ENCODE results near the gene KCNG4.

Gene KCNG4

DNA sequence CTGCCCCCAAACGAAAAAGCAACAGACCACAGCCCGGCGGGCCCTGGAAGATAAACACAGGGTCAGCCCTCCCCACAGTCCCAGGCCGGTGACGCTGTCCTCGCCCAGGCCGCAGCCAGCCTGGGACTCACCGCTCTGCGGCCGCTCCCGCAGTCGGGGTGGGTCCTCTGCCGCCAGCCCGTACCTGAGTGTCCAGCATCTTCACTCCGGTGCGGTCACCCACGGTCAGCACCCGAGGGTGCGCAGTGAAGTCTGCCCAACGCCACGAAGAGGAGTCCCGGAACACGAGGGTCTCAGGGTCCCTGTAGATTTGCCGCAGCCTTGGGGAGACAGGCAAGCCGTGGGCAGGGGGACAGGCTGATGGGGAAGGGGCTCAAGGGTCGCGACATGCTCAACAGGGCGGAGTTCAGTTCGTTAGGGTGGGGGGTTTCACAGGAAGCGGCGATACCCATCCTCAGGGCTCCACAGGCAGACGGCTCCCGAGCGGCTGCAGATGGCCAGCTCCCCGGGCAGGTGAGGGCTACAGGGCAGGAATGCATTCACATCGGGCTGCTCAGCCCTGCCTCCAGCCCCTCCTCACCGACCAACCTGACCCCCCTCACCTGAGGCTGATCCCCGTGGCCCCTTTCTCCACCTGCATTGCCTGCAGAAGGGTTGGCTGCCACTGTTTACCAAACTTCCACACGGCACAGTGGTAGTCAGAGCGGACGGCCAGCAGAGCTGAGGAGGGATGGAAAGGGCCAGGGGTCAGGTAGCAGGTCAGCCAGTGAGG, 58.5 kb downstream of the KCNG4 start:
- no peak for DNase-seq

DNA sequence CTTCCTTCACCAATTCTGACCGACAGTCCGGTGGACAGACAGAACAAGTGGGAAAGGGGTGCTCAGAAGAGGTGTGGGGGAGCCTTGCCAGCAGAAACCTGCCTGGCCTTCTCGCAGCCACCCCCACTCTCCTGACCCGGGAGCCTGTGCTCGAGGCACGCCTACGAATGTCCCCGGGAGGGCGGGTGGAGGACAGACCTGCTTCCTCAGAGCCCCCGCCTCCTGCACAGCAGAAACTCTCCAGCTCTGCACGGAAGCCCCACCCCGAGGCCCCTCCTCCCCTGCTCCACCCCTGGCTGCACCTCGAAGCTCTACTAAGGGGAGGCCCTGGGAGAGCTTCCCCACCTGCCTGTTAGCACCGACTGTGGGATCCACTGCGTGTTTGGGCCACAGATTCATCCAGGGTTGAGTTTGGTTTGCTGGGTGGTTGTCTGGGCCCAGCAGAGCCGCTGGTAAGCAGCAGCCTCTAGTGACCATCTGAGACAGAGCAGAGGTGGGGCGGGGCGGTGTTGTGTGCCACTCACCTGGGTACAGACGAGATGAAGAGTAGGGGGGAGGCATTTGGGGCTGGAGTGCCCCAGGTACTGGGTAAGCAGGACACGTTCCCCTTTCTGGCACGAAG, 59.2 kb downstream of the KCNG4 start:
- no peak for DNase-seq

DNA sequence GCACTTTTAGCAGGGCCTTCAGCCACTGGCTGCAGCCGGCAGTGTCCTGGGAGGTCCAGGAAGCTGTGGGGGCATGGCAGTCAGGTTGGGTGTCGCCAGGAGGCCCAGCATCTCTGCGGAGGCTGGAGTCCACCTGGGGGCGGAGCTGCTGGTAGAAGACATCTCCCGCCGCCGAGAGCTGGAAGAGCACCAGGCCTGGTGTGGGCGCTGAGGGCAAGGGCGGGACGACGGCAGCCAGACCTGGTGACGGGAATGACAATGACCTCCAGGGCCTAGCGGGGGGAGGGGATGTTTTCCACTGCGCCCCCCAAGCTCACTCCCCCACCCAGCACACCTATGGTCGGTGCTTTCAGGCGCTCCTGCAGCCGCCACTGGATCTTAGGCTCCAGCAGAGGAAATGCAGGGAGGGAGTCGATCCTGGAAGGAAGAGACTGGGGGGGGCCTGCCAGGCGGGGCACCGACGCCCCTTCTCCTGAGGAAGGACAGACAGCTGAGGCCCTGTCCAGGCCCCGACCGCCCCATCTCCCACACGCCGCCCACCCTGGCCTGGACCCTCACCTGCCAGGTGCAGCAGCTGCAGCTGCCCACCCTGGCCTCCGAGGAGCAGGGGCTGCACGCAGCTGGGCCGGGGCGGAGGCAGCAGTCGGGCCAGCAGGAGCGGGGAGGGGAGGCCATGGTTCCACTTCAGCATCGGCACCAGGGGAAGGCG, 60.0 kb downstream of the KCNG4 start:
- DNase-seq = no peak

GRCh38 chr16:84178892-84179611, 60.8 kb downstream of the KCNG4 start:
- no peak for DNase-seq

DNA sequence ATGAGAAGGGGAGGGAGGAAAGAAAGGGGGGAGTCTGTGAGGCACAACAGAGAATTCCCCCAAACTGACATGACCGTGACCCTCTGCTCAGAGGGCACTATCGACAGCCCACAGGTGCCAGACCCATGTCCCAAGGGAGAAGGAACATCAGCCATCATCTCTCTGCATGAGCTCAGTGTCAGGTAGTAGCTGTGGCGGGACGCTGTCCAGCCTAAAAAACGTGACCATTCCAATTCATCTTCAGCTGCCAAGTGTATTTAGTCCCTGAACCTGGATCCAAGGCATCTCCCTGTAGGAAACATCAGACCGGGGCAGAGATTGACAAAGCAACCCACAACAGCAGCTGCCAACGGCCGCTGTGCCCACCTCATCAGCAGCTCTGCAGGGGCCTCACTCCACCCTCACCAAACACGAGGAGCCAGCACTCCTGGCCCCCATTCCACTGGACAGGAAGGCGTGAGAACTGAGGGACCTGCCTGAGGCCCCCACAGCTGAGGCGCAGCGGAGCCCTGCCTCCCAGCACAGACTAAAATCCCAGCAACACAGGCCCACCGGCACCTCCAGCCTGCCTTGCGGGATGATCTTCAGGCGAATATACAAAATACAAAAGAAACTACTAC, 61.6 kb downstream of the KCNG4 start:
- DNase-seq = no peak

DNA sequence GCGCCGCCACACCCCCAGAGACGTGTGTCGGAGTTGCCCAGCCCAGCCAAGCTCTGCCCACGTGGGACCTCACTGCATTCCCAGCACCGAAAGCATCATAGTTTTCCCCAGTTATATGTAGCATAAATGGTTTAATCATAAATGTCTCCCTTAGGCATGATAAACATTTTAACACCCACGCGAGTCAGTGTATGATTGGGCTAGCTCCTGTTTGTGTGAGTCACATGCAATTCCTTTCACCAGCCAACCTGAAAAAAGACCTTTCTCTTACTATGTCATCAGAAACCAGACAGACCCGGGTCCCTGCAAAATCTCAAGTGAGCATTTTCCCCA, 62.1 kb downstream of the KCNG4 start:
- DNase-seq = no peak

DNA sequence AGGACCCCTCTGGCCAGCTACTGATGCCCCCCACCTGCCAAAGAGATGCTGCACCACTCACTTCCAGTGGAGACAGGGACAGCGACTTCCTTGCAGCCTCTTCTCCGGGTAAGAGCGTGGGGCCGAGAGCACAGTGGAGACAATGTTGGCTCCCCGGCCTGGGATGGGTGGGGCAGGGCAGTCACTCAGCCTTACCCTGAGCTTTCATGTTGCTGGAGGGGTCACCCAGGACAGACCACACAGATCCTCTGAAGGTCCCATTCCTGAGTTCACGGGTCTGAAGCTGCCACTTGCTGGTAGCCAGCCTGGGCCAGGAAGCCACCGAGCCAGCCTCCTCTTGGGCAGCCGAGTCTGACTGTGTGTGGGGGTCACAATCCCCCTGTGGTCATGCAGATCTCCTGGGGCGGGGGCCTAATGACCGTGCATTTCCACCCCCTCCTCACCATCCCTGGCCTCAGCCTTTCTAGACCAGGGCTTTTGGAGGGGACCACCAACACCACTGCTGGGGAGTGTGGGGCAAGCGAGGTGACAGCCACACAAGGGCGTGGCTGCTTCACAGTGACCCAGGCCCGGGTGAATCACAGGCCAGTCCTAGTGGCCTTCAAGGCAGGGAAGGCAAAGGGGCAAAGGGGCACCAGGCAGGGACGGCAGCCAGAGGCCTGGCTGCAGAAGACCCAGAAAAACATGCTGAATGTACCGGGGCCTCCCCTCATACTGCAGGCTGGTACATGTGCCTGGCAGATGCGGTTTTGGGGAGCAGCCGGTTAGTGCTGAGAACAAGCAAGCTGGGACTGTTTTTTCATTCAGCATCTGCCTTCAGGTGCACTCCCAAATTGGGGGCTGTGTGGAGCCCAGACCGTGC, 63.4 kb downstream of the KCNG4 start:
- no peak for DNase-seq

DNA sequence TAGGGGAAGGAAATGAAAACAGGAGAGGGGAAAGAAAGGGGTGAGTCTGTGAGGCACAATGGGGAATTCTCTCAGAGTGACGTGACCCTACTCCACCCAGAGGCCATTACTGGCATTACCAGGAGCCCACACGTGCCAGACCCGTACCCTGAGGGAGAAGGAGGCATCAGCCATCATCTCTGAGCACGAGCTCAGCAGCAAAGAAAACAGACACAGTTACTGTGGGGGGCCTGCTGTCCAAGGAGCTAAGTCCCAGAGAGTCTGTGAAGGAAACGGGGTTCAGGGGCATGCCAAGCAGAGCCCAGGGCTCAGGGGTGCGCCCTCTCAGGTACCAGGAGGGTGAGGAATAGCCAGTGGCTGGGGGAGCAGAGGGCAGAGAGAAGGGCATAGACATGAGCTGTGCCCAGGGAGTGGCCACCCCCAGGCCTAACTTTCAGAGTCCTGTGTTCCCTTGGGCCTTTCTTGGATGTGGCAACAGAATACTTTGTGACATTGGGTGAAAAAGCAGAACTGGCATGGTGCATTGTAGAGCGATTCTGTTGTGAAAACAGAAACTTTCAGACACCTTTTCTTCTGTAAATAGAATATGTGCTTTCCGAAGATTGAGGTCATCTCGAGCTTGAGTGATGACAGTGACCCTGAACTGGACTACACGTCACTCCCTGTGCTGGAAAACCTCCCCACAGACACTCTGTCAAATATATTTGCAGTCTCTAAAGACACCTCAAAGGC, 64.3 kb downstream of the KCNG4 start:
- DNase-seq = peak; percentile 40

- DNase-seq = no peak
These were observed 65.4 kb downstream of the KCNG4 start for GRCh38 chr16:84174396-84174795.

GRCh38 chr16:84169765-84170310, 70.0 kb downstream of the KCNG4 start:
- no peak for DNase-seq
